ENCODE results near the gene CACNG1. TPM values are rescaled to one million over a fixed set of nuclear protein-coding genes. Genes with fewer than 3 reads are reported as not detected.

CACNG1 gene
- total RNA-seq, 3 donors from 2014 or later: not detected

- H3K9me3 ChIP-seq: peaks cover 12 to 34% of the 10 kb centered on the region in 2 donors
- no peak for TF ChIP-seq CTCF (IDR thresholded peaks at IDR 0.05)
- no peaks in the 10 kb centered on the region for H3K36me3 ChIP-seq
- H3K4me3 ChIP-seq: no peak overlapping the region
- H3K4me1 ChIP-seq: no peaks in the 10 kb centered on the region
- H3K27ac ChIP-seq: no peak overlapping the region
- no peaks in the 10 kb centered on the region for H3K27me3 ChIP-seq
- intact Hi-C loops (cut with DNase I; ENCODE audit: low total_unique reads): no loop called here
- no peak for DNase-seq (ENCODE audit: low spot score in 2 of 2)
Measured at GRCh38 chr17:67051837-67052236, 7.5 kb downstream of the CACNG1 start.

- Histone ChIP-seq H3K9me3 (peaks cover 6 to 27% of the 10 kb centered on the region in 2 donors), H3K27ac (no peak overlapping the region), H3K27me3 (no peaks in the 10 kb centered on the region), H3K4me1 (no peaks in the 10 kb centered on the region), H3K36me3 (no peaks in the 10 kb centered on the region), H3K4me3 (no peak overlapping the region)
- DNase-seq (ENCODE audit: low spot score in 2 of 2): peak in 1 of 2 donors; percentile 45
- intact Hi-C loops (cut with DNase I; ENCODE audit: low total_unique reads): no loop called here
- no peak for TF ChIP-seq POLR2AphosphoS5 (IDR thresholded peaks at IDR 0.05)
- no peak for TF ChIP-seq CTCF (IDR thresholded peaks at IDR 0.05)
- no peak for TF ChIP-seq POLR2A (IDR thresholded peaks at IDR 0.05)
Measured at GRCh38 chr17:67052720-67053437, 8.5 kb downstream of the CACNG1 start.

GRCh38 chr17:67053438-67054000 lies 9.2 kb downstream of the CACNG1 start:
- Histone ChIP-seq H3K4me1 (no peaks in the 10 kb centered on the region), H3K9me3 (peaks cover 5 to 21% of the 10 kb centered on the region in 2 donors), H3K4me3 (no peak overlapping the region), H3K27ac (no peak overlapping the region), H3K36me3 (no peaks in the 10 kb centered on the region), H3K27me3 (no peaks in the 10 kb centered on the region)
- no peak for TF ChIP-seq CTCF (IDR thresholded peaks at IDR 0.05)
- TF ChIP-seq POLR2A (IDR thresholded peaks at IDR 0.05): no peak
- TF ChIP-seq POLR2AphosphoS5 (IDR thresholded peaks at IDR 0.05): no peak
- peak in 1 of 2 donors; percentile 27 for DNase-seq (ENCODE audit: low spot score in 2 of 2)
- intact Hi-C loops (cut with DNase I; ENCODE audit: low total_unique reads): no loop called here

GRCh38 chr17:67054011-67054591 lies 9.7 kb downstream of the CACNG1 start:
- intact Hi-C loops (cut with DNase I; ENCODE audit: low total_unique reads): no loop called here
- DNase-seq (ENCODE audit: low spot score in 2 of 2): peak in 1 of 2 donors; percentile 30
- no peak for TF ChIP-seq POLR2A (IDR thresholded peaks at IDR 0.05)
- no peak for TF ChIP-seq POLR2AphosphoS5 (IDR thresholded peaks at IDR 0.05)
- TF ChIP-seq CTCF (IDR thresholded peaks at IDR 0.05): no peak
- H3K27ac ChIP-seq: no peak overlapping the region
- no peaks in the 10 kb centered on the region for H3K27me3 ChIP-seq
- H3K9me3 ChIP-seq: peaks cover 5 to 15% of the 10 kb centered on the region in 2 donors
- H3K36me3 ChIP-seq: no peaks in the 10 kb centered on the region
- no peak overlapping the region for H3K4me3 ChIP-seq
- no peaks in the 10 kb centered on the region for H3K4me1 ChIP-seq

- no peak for DNase-seq (ENCODE audit: low spot score in 2 of 2)
- H3K27me3 ChIP-seq: no peaks in the 10 kb centered on the region
- H3K4me3 ChIP-seq: no peak overlapping the region
- peaks cover 5 to 10% of the 10 kb centered on the region in 2 donors for H3K9me3 ChIP-seq
- intact Hi-C loops (cut with DNase I; ENCODE audit: low total_unique reads): no loop called here
- no peaks in the 10 kb centered on the region for H3K4me1 ChIP-seq
- H3K27ac ChIP-seq: no peak overlapping the region
- TF ChIP-seq POLR2A (IDR thresholded peaks at IDR 0.05) (no peak), POLR2AphosphoS5 (IDR thresholded peaks at IDR 0.05) (no peak), CTCF (IDR thresholded peaks at IDR 0.05) (no peak)
- no peaks in the 10 kb centered on the region for H3K36me3 ChIP-seq
Measured at GRCh38 chr17:67054608-67055007, 10.3 kb downstream of the CACNG1 start.
